ENCODE measurements around the gene CENPO. TPM values are rescaled to one million over a fixed set of nuclear protein-coding genes. Genes with fewer than 3 reads are reported as not detected.

CENPO gene
- total RNA-seq, 1 experiment from 2014 or later = 27.9 TPM

GRCh38 chr2:24792874-24793760 is at the start of gene CENPO, which contains the start of gene PTRHD1 (continued):
- TF ChIP-seq REST (IDR thresholded peaks at IDR 0.05; ENCODE audit: low read depth) (no peak), FOSL1 (IDR thresholded peaks at IDR 0.05; ENCODE audit: low read depth) (no peak), CEBPB (IDR thresholded peaks at IDR 0.05; ENCODE audit: low read depth) (no peak), SRF (IDR thresholded peaks at IDR 0.05; ENCODE audit: low read depth) (no peak)

GRCh38 chr2:24743924-24744323 is 49.3 kb upstream of the CENPO start:
- Histone ChIP-seq H3K4me3 (replicated peaks in 1 of 2; ENCODE audit: low read depth in 1 of 2, low read length in 2 of 2) (no peak overlapping the region), H3K9me2 (ENCODE audit: insufficient read depth) (no peaks in the 10 kb centered on the region), H4K20me1 (ENCODE audit: insufficient read depth) (no peaks in the 10 kb centered on the region), H3K36me3 (ENCODE audit: control insufficient read depth in 1 of 2, insufficient read depth in 2 of 2, low read length in 2 of 2) (no peaks in the 10 kb centered on the region), H3K79me2 (ENCODE audit: insufficient read depth, low read length) (no peaks in the 10 kb centered on the region), H3K27me3 (ENCODE audit: insufficient read depth, low read length) (no peaks in the 10 kb centered on the region), H3K9ac (ENCODE audit: low read length) (no peak overlapping the region), H2AFZ (ENCODE audit: low read depth, low read length, poor library complexity, severe bottlenecking) (no peak overlapping the region), H3K27ac (ENCODE audit: low read depth, low read length) (no peak overlapping the region), H3K9me3 (ENCODE audit: control insufficient read depth in 1 of 2, insufficient read depth in 1 of 2, low read depth in 1 of 2, low read length in 2 of 2) (no peaks in the 10 kb centered on the region), H3K4me2 (ENCODE audit: low read length) (no peak overlapping the region), H3K4me1 (ENCODE audit: control insufficient read depth in 1 of 2, insufficient read depth in 2 of 2, low read length in 2 of 2) (no peaks in the 10 kb centered on the region)
- ChIA-PET RAD21 (ENCODE audit: low non-redundant PET in 1 of 2, low total read pairs in 2 of 2, uncharacterized antibody in 2 of 2, unreplicated experiment in 2 of 2) (no interaction called here), POLR2A (no interaction called here), CTCF (no interaction called here)
- no peak for DNase-seq (ENCODE audit: low read depth, low spot score)
- intact Hi-C loops (cut with micrococcal nuclease) = no loop called here
- no peak for ATAC-seq
- BruUV-seq (replicated peaks) = no TSS peak
- TF ChIP-seq ELF1 (IDR thresholded peaks at IDR 0.05; ENCODE audit: borderline replicate concordance, low read depth) (no peak), ZFX (IDR thresholded peaks at IDR 0.05) (no peak), ATF3 (IDR thresholded peaks at IDR 0.05) (no peak), ZNF274 (IDR thresholded peaks at IDR 0.05; ENCODE audit: low read depth, low read length) (no peak), YY1 (IDR thresholded peaks at IDR 0.05; ENCODE audit: extremely low read depth, insufficient replicate concordance, low read depth, low read length) (no peak), EZH2phosphoT487 (IDR thresholded peaks at IDR 0.05; ENCODE audit: borderline replicate concordance) (no peak), POLR2A (IDR thresholded peaks at IDR 0.05; ENCODE audit: borderline replicate concordance, extremely low read depth, insufficient read depth, insufficient read length) (no peak), SRF (IDR thresholded peaks at IDR 0.05; ENCODE audit: low read depth) (no peak), RAD21 (IDR thresholded peaks at IDR 0.05; ENCODE audit: low read depth) (no peak), FOSL1 (IDR thresholded peaks at IDR 0.05; ENCODE audit: low read depth) (no peak), EZH2 (IDR thresholded peaks at IDR 0.05) (no peak), CTCF (IDR thresholded peaks at IDR 0.05 in 2 of 3, conservative IDR thresholded peaks at IDR 0.05 in 1 of 3; ENCODE audit: borderline replicate concordance in 1 of 3, insufficient read depth in 1 of 3, low read depth in 2 of 3, low read length in 2 of 3) (no peak), JUND (IDR thresholded peaks at IDR 0.05) (no peak), MAX (IDR thresholded peaks at IDR 0.05) (no peak), CEBPB (IDR thresholded peaks at IDR 0.05; ENCODE audit: low read depth) (no peak)
